H9 (cell line): ENCODE data around the gene CCDC78. TPM values are rescaled to one million over a fixed set of nuclear protein-coding genes. Genes with fewer than 3 reads are reported as not detected.

Experiments used
- DNase-seq: peaks from one replicate; pipeline ENCODE4 v3.0.0-alpha.2; 2017
- H2AFZ ChIP-seq: one replicate; pipeline ENCODE4 v1.6.1; 2013; ENCODE audit warnings: mild to moderate bottlenecking, low read length, control low read depth, moderate library complexity
- H2AK5ac ChIP-seq: 2 replicates; pipeline ENCODE4 v1.6.1; 2013; ENCODE audit warnings: low read length, control low read depth, mixed read lengths; ENCODE audit not compliant: insufficient read length
- H2BK120ac ChIP-seq: one replicate; pipeline ENCODE4 v1.6.1; 2013; ENCODE audit warnings: low read depth, mild to moderate bottlenecking, low read length, control low read depth, inconsistent platforms; ENCODE audit not compliant: poor library complexity, severe bottlenecking
- H2BK12ac ChIP-seq: 2 replicates; pipeline ENCODE4 v1.6.1; 2013; ENCODE audit warnings: low read length, control low read depth, mixed read lengths, low read depth; ENCODE audit not compliant: insufficient read length
- H2BK15ac ChIP-seq: 2 replicates; pipeline ENCODE4 v1.6.1; 2013; ENCODE audit warnings: low read depth, low read length, control low read depth
- H2BK20ac ChIP-seq: one replicate; pipeline ENCODE4 v1.6.1; 2013; ENCODE audit warnings: low read depth, mild to moderate bottlenecking, low read length, control low read depth, inconsistent platforms; ENCODE audit not compliant: poor library complexity, severe bottlenecking
- H2BK5ac ChIP-seq: 2 replicates; pipeline ENCODE4 v1.6.1; 2013; ENCODE audit warnings: low read length, control low read depth, mixed read lengths; ENCODE audit not compliant: insufficient read length
- H3K14ac ChIP-seq: 2 replicates; pipeline ENCODE4 v1.6.1; 2013; ENCODE audit warnings: low read length, control low read depth; ENCODE audit not compliant: insufficient read depth
- H3K18ac ChIP-seq: 2 replicates; pipeline ENCODE4 v1.6.1; 2013; ENCODE audit warnings: low read depth, mild to moderate bottlenecking, mixed read lengths, low read length, control low read depth; ENCODE audit not compliant: insufficient read length
- H3K23ac ChIP-seq: 2 replicates; pipeline ENCODE4 v1.6.1; 2013; ENCODE audit warnings: low read length, control low read depth, mixed read lengths, low read depth; ENCODE audit not compliant: insufficient read length
- H3K23me2 ChIP-seq: 2 replicates; pipeline ENCODE4 v1.6.1; 2013; ENCODE audit warnings: low read depth, mild to moderate bottlenecking, mixed read lengths, low read length, control low read depth; ENCODE audit not compliant: insufficient read length, poor library complexity, severe bottlenecking
- H3K27ac ChIP-seq: 2 replicates; pipeline ENCODE4 v1.5.1; 2013; ENCODE audit warnings: low read length, control low read depth, mixed read lengths, low read depth; ENCODE audit not compliant: insufficient read length
- H3K27me3 ChIP-seq: 2 replicates; pipeline ENCODE4 v1.6.1; 2013; ENCODE audit warnings: low read length, control low read depth, inconsistent platforms; ENCODE audit not compliant: insufficient read depth
- H3K4ac ChIP-seq: 2 replicates; pipeline ENCODE4 v1.6.1; 2013; ENCODE audit warnings: low read depth, mild to moderate bottlenecking, control low read depth, inconsistent platforms, low read length, moderate library complexity
- H3K4me1 ChIP-seq: 2 replicates; pipeline ENCODE4 v1.6.1; 2013; ENCODE audit warnings: low read length, control low read depth, inconsistent platforms; ENCODE audit not compliant: insufficient read depth
- H3K4me2 ChIP-seq: 2 replicates; pipeline ENCODE4 v1.6.1; 2013; ENCODE audit warnings: low read length, control low read depth, mixed read lengths; ENCODE audit not compliant: insufficient read length, insufficient read depth
- H3K56ac ChIP-seq: 2 replicates; pipeline ENCODE4 v1.6.1; 2013; ENCODE audit warnings: low read depth, mild to moderate bottlenecking, mixed read lengths, low read length, control low read depth; ENCODE audit not compliant: insufficient read length
- H3K79me1 ChIP-seq: 2 replicates; pipeline ENCODE4 v1.6.1; 2013; ENCODE audit warnings: low read depth, mild to moderate bottlenecking, moderate library complexity, low read length, control low read depth, inconsistent platforms; ENCODE audit not compliant: insufficient read depth, poor library complexity, severe bottlenecking
- H3K79me2 ChIP-seq: 2 replicates; pipeline ENCODE4 v1.6.1; 2013; ENCODE audit warnings: low read length, control low read depth, inconsistent platforms; ENCODE audit not compliant: insufficient read depth
- H3K9ac ChIP-seq: 2 replicates; pipeline ENCODE4 v1.6.1; 2013; ENCODE audit warnings: low read length, control low read depth, mixed read lengths; ENCODE audit not compliant: insufficient read length; ENCODE audit errors: extremely low read depth
- H3K9me3 ChIP-seq: one replicate; pipeline ENCODE4 v1.6.1; 2013; ENCODE audit warnings: low read depth, low read length, inconsistent platforms; ENCODE audit not compliant: control insufficient read depth
- H3T11ph ChIP-seq: one replicate; pipeline ENCODE4 v1.6.1; 2013; ENCODE audit warnings: mild to moderate bottlenecking, low read length, control low read depth, inconsistent platforms
- H4K20me1 ChIP-seq: one replicate; pipeline ENCODE4 v1.6.1; 2013; ENCODE audit not compliant: control insufficient read depth, insufficient read length, insufficient read depth
- H4K5ac ChIP-seq: 2 replicates; pipeline ENCODE4 v1.6.1; 2013; ENCODE audit warnings: low read depth, mild to moderate bottlenecking, mixed read lengths, low read length, control low read depth; ENCODE audit not compliant: insufficient read length
- H4K8ac ChIP-seq: replicated peaks from 2 replicates; pipeline ENCODE4 v1.6.1; 2013; ENCODE audit warnings: low read length, control low read depth, mixed read lengths, low read depth; ENCODE audit not compliant: insufficient read length
- H4K91ac ChIP-seq: 2 replicates; pipeline ENCODE4 v1.6.1; 2013; ENCODE audit warnings: low read depth, mild to moderate bottlenecking, moderate library complexity, mixed read lengths, low read length, control low read depth; ENCODE audit not compliant: insufficient read length
- H3K27ac Mint-ChIP-seq, 3 experiments: 2 replicates in 2 of 3; 3 replicates in 1 of 3; pipeline ENCODE4 v1.8.0; 2020 to 2021; ENCODE audit warnings: mixed read lengths in 3 of 3, mild to moderate bottlenecking in 1 of 3, moderate library complexity in 1 of 3
- H3K27me3 Mint-ChIP-seq: 2 replicates; pipeline ENCODE4 v1.8.0; 2021; ENCODE audit warnings: low read depth, mild to moderate bottlenecking, moderate library complexity, mixed read lengths
- H3K36me3 Mint-ChIP-seq, 3 experiments: 2 replicates in 2 of 3; 3 replicates in 1 of 3; pipeline ENCODE4 v1.8.0; 2020 to 2021; ENCODE audit warnings: low read depth in 3 of 3, mixed read lengths in 3 of 3; ENCODE audit not compliant: insufficient read depth in 1 of 3
- H3K4me1 Mint-ChIP-seq, 2 experiments: 2 replicates each; pipeline ENCODE4 v1.8.0; 2020; ENCODE audit warnings: mixed read lengths in 2 of 2
- H3K4me3 Mint-ChIP-seq, 2 experiments: 2 replicates in 1 of 2; 3 replicates in 1 of 2; pipeline ENCODE4 v1.8.0; 2020 to 2021; ENCODE audit warnings: mild to moderate bottlenecking in 2 of 2, mixed read lengths in 2 of 2, moderate library complexity in 1 of 2
- H3K9me3 Mint-ChIP-seq, 2 experiments: 2 replicates in 1 of 2; 3 replicates in 1 of 2; pipeline ENCODE4 v1.8.0; 2020; ENCODE audit warnings: mild to moderate bottlenecking in 2 of 2, mixed read lengths in 2 of 2, moderate library complexity in 1 of 2
- WGBS: extraction: QIAGEN DNeasy Blood & Tissue Kit; methylation state at CpG from one replicate; pipeline ENCODE4 v1.1.7; 2013; ENCODE audit warnings: missing lambda C conversion rate, low lambda C conversion rate, mixed read lengths; ENCODE audit not compliant: insufficient read length; ENCODE audit errors: extremely low coverage; 5-methylcytosine and 5-hydroxymethylcytosine counted together
- total RNA-seq: library from RNA; stranded (reverse); gene quantifications from 2 replicates; pipeline ENCODE4 v1.2.1, GENCODE V29; 2021
- TF ChIP-seq, protein P1 (sequence below): fragments of 200-600 bp; sonication (generic); conservative IDR thresholded peaks from 3 replicates; pipeline ENCODE4 v1.8.0; 2021; ENCODE audit warnings: antibody characterized with exemption, mild to moderate bottlenecking

Gene CCDC78
- total RNA-seq, 1 experiment from 2014 or later = 12.1 TPM

- peak; percentile 63 for DNase-seq
- no peak overlapping the region for H3K27ac ChIP-seq
Measured at GRCh38 chr16:685967-686366, 40.3 kb downstream of the CCDC78 start.

More at GRCh38 chr16:685967-686366, 40.3 kb downstream of the CCDC78 start:
- H3K23me2 ChIP-seq = peaks cover 16% of the 10 kb centered on the region
- no peaks in the 10 kb centered on the region for H4K20me1 ChIP-seq
- no peak overlapping the region for H3K56ac ChIP-seq
- no peaks in the 10 kb centered on the region for H3K9me3 ChIP-seq
- no peak overlapping the region for H4K91ac ChIP-seq
- H3K14ac ChIP-seq = no peak overlapping the region
- no CpG with 5 or more reads among the region's 10 CpGs for WGBS
- H2BK20ac ChIP-seq = no peak overlapping the region
- H2BK12ac ChIP-seq = no peak overlapping the region
- peaks cover 2% of the 10 kb centered on the region; the same call in 1 of the 2 replicates for H3K79me2 ChIP-seq
- TF ChIP-seq, protein P1, sequence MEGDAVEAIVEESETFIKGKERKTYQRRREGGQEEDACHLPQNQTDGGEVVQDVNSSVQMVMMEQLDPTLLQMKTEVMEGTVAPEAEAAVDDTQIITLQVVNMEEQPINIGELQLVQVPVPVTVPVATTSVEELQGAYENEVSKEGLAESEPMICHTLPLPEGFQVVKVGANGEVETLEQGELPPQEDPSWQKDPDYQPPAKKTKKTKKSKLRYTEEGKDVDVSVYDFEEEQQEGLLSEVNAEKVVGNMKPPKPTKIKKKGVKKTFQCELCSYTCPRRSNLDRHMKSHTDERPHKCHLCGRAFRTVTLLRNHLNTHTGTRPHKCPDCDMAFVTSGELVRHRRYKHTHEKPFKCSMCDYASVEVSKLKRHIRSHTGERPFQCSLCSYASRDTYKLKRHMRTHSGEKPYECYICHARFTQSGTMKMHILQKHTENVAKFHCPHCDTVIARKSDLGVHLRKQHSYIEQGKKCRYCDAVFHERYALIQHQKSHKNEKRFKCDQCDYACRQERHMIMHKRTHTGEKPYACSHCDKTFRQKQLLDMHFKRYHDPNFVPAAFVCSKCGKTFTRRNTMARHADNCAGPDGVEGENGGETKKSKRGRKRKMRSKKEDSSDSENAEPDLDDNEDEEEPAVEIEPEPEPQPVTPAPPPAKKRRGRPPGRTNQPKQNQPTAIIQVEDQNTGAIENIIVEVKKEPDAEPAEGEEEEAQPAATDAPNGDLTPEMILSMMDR = peak; percentile 60
- no peak overlapping the region for H3K9ac ChIP-seq
- Mint-ChIP-seq H3K27ac (no peak overlapping the region; a peak in 1 of 7 replicates), H3K9me3 (no peaks in the 10 kb centered on the region; a peak in 1 of 5 replicates), H3K4me3 (peak overlapping the region; percentile 15 to 69; a peak in 3 of 5 replicates), H3K27me3 (peaks cover 4% of the 10 kb centered on the region), H3K4me1 (peaks cover 10 to 26% of the 10 kb centered on the region in 2 experiments), H3K36me3 (peaks cover 15 to 46% (median 44%) of the 10 kb centered on the region in 3 experiments; a peak in 6 of 7 replicates)
- 0 out of 2 replicates have a peak, but pooled peaks cover under 1% of the 10 kb centered on the region for H3K27me3 ChIP-seq
- no peak overlapping the region for H2BK15ac ChIP-seq
- H2AK5ac ChIP-seq = no peak overlapping the region
- H3K4me1 ChIP-seq = no peaks in the 10 kb centered on the region
- H3K79me1 ChIP-seq = no peaks in the 10 kb centered on the region
- no peak overlapping the region for H2AFZ ChIP-seq
- H4K8ac ChIP-seq = no peak overlapping the region
- H3T11ph ChIP-seq = no peak overlapping the region
- no peak overlapping the region for H3K4ac ChIP-seq
- H3K18ac ChIP-seq = no peak overlapping the region
- H2BK5ac ChIP-seq = no peak overlapping the region
- no peak overlapping the region for H3K4me2 ChIP-seq
- H4K5ac ChIP-seq = no peak overlapping the region
- H3K23ac ChIP-seq = no peak overlapping the region
- H2BK120ac ChIP-seq = no peak overlapping the region
